Body of pancreas (tissue), 4 donors: ENCODE measurements around the gene RPS14. TPM values are rescaled to one million over a fixed set of nuclear protein-coding genes. Genes with fewer than 3 reads are reported as not detected.
"Not testable (repeated sequence)": the region's sequence is repeated elsewhere in the genome, so short reads cannot be mapped to it uniquely, and the experiment has no call there.

Experiments
- ATAC-seq: fragments of 150-250 bp; one replicate; pipeline ENCODE4 v1.9.1; 2016
- DNase-seq, 4 donors: peaks; one replicate each; pipeline ENCODE4 v3.0.0-alpha.2; 2019
- H3K27ac ChIP-seq, 4 donors: fragments of 200-600 bp; sonication (generic); 1 replicate in 3 of 4; 2 replicates in 1 of 4; pipeline versions ENCODE4 v1.5.1 to v1.6.1; 2016 to 2019; ENCODE audit warnings: mild to moderate bottlenecking in 1 of 4, mixed read lengths in 1 of 4, moderate library complexity in 1 of 4
- H3K27me3 ChIP-seq, 2 donors: fragments of 200-600 bp; sonication (generic); one replicate each; pipeline ENCODE4 v1.6.0; 2016; ENCODE audit warnings: mild to moderate bottlenecking in 1 of 2
- H3K36me3 ChIP-seq, 2 donors: fragments of 200-600 bp; sonication (generic); replicated peaks in 1 of 2; 2 replicates each; pipeline ENCODE4 v1.5.1; 2016; ENCODE audit warnings: low read depth in 2 of 2; ENCODE audit not compliant: insufficient read depth in 1 of 2
- H3K4me1 ChIP-seq: fragments of 200-600 bp; sonication (generic); one replicate; pipeline ENCODE4 v1.6.0; 2016
- H3K4me3 ChIP-seq, 2 donors: fragments of 200-600 bp; sonication (generic); 1 replicate in 1 of 2; 2 replicates in 1 of 2; pipeline ENCODE4 v1.5.1; 2016 to 2019
- H3K9me3 ChIP-seq, 3 donors: fragments of 200-600 bp; sonication (generic); 1 replicate in 2 of 3; 2 replicates in 1 of 3; pipeline ENCODE4 v1.5.1; 2016
- POLR2A ChIP-seq, 3 donors: fragments of 450-650 bp; IDR thresholded peaks; one replicate each; pipeline ENCODE4 v1.6.1; 2016; ENCODE audit warnings: antibody characterized with exemption in 3 of 3, mild to moderate bottlenecking in 2 of 3
- WGBS, 2 donors: methylation state at CpG; one replicate each; pipeline ENCODE4 v1.1.5; 2017; 5-methylcytosine and 5-hydroxymethylcytosine counted together
- intact Hi-C: fragments of 100-400 bp; cut with DNase I; formaldehyde crosslinking; loops from one replicate; pipeline ENCODE4 v1.15.1; 2023
- total RNA-seq, 2 donors: library from RNA; depleted of rRNA; stranded (reverse); fragments of >200 nt; gene quantifications; one replicate each; pipeline ENCODE4 v1.1.0, GENCODE V29; 2016
- TF ChIP-seq, protein P1 (sequence below), 7 experiments: fragments of 450-650 bp in 4 of 7; fragments of 200-600 bp in 3 of 7; sonication (generic) in 3 of 7; IDR thresholded peaks; one replicate each; pipeline ENCODE4 v1.5.1; 2016 to 2019; ENCODE audit warnings: antibody characterized with exemption in 7 of 7

Gene RPS14
- total RNA-seq, 2 donors from 2014 or later = 1,348 to 2,916 TPM

DNA sequence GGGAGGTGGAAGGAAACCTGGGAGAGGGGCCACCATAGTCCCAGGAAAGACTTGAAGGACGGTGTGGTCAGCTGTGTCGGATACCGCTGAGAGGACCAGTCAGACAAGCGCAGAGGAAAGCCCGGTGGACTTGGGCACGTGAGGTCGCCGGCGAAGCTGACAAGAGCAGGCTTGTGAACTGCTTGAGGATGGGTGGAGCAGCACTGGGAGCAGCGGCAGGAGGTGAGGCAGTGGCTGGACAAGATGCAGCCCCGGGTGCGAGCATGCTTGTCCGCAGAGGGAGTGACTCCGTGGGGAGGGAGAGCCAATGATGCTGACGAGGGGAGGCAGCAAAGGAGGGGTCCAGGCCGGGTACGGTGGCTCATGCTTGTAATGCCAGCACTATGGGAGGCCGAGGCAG, 18.5 kb downstream of the RPS14 start:
- peaks cover 10% of the 10 kb centered on the region for H3K4me1 ChIP-seq
- no peak overlapping the region for H3K27ac ChIP-seq
- ATAC-seq = no peak
- H3K36me3 ChIP-seq = no peaks in the 10 kb centered on the region
- no peaks in the 10 kb centered on the region for H3K27me3 ChIP-seq
- intact Hi-C loops = loop anchor here (10.0 kb wide), 1 partner anchor 276 kb away; the partner anchor contains the start of gene PDGFRB
- TF ChIP-seq, protein P1, sequence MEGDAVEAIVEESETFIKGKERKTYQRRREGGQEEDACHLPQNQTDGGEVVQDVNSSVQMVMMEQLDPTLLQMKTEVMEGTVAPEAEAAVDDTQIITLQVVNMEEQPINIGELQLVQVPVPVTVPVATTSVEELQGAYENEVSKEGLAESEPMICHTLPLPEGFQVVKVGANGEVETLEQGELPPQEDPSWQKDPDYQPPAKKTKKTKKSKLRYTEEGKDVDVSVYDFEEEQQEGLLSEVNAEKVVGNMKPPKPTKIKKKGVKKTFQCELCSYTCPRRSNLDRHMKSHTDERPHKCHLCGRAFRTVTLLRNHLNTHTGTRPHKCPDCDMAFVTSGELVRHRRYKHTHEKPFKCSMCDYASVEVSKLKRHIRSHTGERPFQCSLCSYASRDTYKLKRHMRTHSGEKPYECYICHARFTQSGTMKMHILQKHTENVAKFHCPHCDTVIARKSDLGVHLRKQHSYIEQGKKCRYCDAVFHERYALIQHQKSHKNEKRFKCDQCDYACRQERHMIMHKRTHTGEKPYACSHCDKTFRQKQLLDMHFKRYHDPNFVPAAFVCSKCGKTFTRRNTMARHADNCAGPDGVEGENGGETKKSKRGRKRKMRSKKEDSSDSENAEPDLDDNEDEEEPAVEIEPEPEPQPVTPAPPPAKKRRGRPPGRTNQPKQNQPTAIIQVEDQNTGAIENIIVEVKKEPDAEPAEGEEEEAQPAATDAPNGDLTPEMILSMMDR (IDR thresholded peaks at IDR 0.05) = no peak
- TF ChIP-seq POLR2A (IDR thresholded peaks at IDR 0.05) = no peak
- no peak for DNase-seq
- 82 to 84% methylated on average over 18 of the region's 18 CpGs for WGBS, 2 donors
- H3K9me3 ChIP-seq = no peaks in the 10 kb centered on the region
- H3K4me3 ChIP-seq = no peak overlapping the region

GRCh38 chr5:150429410-150429873, 20.1 kb downstream of the RPS14 start:
- Histone ChIP-seq H3K9me3 (no peaks in the 10 kb centered on the region), H3K27ac (no peak overlapping the region), H3K36me3 (no peaks in the 10 kb centered on the region), H3K4me3 (no peak overlapping the region), H3K4me1 (peaks cover 10% of the 10 kb centered on the region), H3K27me3 (no peaks in the 10 kb centered on the region)
- TF ChIP-seq, protein P1 (IDR thresholded peaks at IDR 0.05) = no peak
- no peak for TF ChIP-seq POLR2A (IDR thresholded peaks at IDR 0.05)
- 82 to 91% methylated on average over 5 of the region's 5 CpGs for WGBS, 2 donors
- intact Hi-C loops = no loop called here
- DNase-seq (no peak), ATAC-seq (no peak)

DNA sequence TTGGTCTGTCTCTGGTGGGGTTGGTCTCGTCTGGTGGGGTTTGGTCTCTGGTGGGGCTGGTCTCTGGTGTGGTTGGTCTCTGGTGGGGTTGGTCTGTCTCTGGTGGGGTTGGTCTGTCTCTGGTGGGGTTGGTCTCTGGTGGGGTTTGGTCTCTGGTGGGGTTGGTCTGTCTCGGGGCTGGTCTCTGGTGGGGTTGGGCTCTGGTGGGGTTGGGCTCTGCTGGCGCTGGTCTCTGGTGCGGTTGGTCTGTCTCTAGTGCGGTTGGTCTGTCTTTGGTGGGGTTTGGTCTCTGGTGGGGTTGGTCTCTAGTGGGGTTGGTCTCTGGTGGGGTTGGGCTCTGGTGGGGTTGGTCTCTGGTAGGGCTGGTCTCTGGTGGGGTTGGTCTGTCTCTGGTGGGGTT, 20.6 kb downstream of the RPS14 start:
- Histone ChIP-seq H3K36me3 (no peaks in the 10 kb centered on the region), H3K9me3 (no peaks in the 10 kb centered on the region), H3K4me3 (no peak overlapping the region), H3K4me1 (peaks cover 10% of the 10 kb centered on the region), H3K27ac (no peak overlapping the region), H3K27me3 (no peaks in the 10 kb centered on the region)
- DNase-seq (no peak), ATAC-seq (no peak)
- TF ChIP-seq, protein P1 (IDR thresholded peaks at IDR 0.05) = no peak
- TF ChIP-seq POLR2A (IDR thresholded peaks at IDR 0.05) = no peak
- WGBS, 2 donors = 83 to 89% methylated on average over 4 to 5 of the region's 5 CpGs
- intact Hi-C loops = no loop called here

- H3K27me3 ChIP-seq = no peaks in the 10 kb centered on the region
- peak overlapping the region in 2 of 4 donors; percentile 29 to 39 for H3K27ac ChIP-seq
- intact Hi-C loops = no loop called here
- no peak for TF ChIP-seq POLR2A (IDR thresholded peaks at IDR 0.05)
- TF ChIP-seq, protein P1 (IDR thresholded peaks at IDR 0.05) = no peak
- DNase-seq (peak; percentile 31 to 57 (median 46)), ATAC-seq (peak; percentile 69)
- H3K36me3 ChIP-seq = no peaks in the 10 kb centered on the region
- H3K4me1 ChIP-seq = peaks cover 10% of the 10 kb centered on the region
- H3K9me3 ChIP-seq = no peaks in the 10 kb centered on the region
- WGBS, 2 donors = 34 to 54% methylated on average over 9 to 18 of the region's 18 CpGs
- H3K4me3 ChIP-seq = no peak overlapping the region
These were observed 21.2 kb downstream of the RPS14 start for GRCh38 chr5:150428106-150428876.

DNA sequence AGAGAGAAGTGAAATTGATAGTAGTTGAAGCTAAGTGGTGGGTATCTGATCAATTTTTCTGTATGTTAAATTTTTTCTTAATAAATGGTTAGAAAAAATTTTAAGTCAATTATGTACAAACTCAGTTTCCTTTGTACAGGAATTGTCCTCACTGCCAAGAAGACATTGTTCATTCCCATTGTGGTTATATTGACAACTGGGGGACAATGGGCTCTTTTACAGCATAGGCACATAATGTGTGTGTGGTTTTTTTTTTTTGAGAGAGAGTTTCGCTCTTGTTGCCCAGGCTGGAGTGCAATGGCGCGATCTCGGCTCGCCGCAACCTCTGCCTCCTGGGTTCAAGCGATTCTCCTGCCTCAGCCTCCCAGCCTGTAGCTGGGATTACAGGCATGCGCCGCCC, 23.4 kb downstream of the RPS14 start:
- ATAC-seq, intact Hi-C loops, H3K27ac ChIP-seq, H3K36me3 ChIP-seq, DNase-seq, H3K27me3 ChIP-seq, H3K4me3 ChIP-seq, H3K9me3 ChIP-seq: not testable (repeated sequence)
- WGBS, 2 donors = 92 to 95% methylated on average over 8 to 9 of the region's 9 CpGs
- peaks cover 10% of the 10 kb centered on the region for H3K4me1 ChIP-seq
